Left ventricle myocardium superior (tissue), 1 donor: ENCODE results near the gene RIMS4. TPM values are rescaled to one million over a fixed set of nuclear protein-coding genes. Genes with fewer than 3 reads are reported as not detected.

ENCODE experiments used
- ATAC-seq: fragments of 200-7000 bp; cut with Tn5 transposase; one replicate; pipeline ENCODE4 v1.9.1; 2020; ENCODE audit warnings: mild to moderate bottlenecking, moderate library complexity
- DNase-seq: peaks from one replicate; pipeline ENCODE4 v3.0.0-alpha.2; 2020
- intact Hi-C: fragments of 100-400 bp; cut with micrococcal nuclease; formaldehyde crosslinking; loops from one replicate; pipeline ENCODE4 v1.11.0; 2022
- total RNA-seq: library from RNA; stranded (reverse); fragmentation: NEBNext Ultra II Directional; extraction: Animal tissue kit (Norgen Biotek cat#: 25700); gene quantifications from one replicate; pipeline ENCODE4 v1.2.1, GENCODE V29; 2021
- donor health status: DM: no; HTN: yes; CAD: no; lungs with severe emphysema.

Gene RIMS4
- total RNA-seq, 1 donor from 2014 or later: 0.12 TPM

GRCh38 chr20:44802702-44803101, 7.6 kb downstream of the RIMS4 start:
- intact Hi-C loops: no loop called here
- no peak for ATAC-seq
- DNase-seq: no peak

GRCh38 chr20:44800391-44801046, 9.8 kb downstream of the RIMS4 start:
- intact Hi-C loops: no loop called here
- ATAC-seq (no peak), DNase-seq (no peak)

- intact Hi-C loops: no loop called here
- no peak for ATAC-seq
- DNase-seq: no peak
Observed at GRCh38 chr20:44799691-44800090, 10.7 kb downstream of the RIMS4 start.

- ATAC-seq (no peak), DNase-seq (no peak)
- intact Hi-C loops: no loop called here
Observed at GRCh38 chr20:44796758-44797457, 13.4 kb downstream of the RIMS4 start.

GRCh38 chr20:44796311-44796710, 14.0 kb downstream of the RIMS4 start:
- no peak for ATAC-seq
- no peak for DNase-seq
- intact Hi-C loops: no loop called here

GRCh38 chr20:44795836-44796235, 14.5 kb downstream of the RIMS4 start:
- intact Hi-C loops: no loop called here
- no peak for DNase-seq
- ATAC-seq: no peak

GRCh38 chr20:44792796-44793195, 17.6 kb downstream of the RIMS4 start:
- DNase-seq (no peak), ATAC-seq (no peak)
- intact Hi-C loops: no loop called here

GRCh38 chr20:44790638-44791393, 19.5 kb downstream of the RIMS4 start:
- intact Hi-C loops: no loop called here
- no peak for DNase-seq
- ATAC-seq: peak; percentile 29

GRCh38 chr20:44788706-44789456, 21.5 kb downstream of the RIMS4 start:
- ATAC-seq: no peak
- intact Hi-C loops: no loop called here
- DNase-seq: no peak

GRCh38 chr20:44787299-44787698, 23.0 kb downstream of the RIMS4 start:
- ATAC-seq: no peak
- intact Hi-C loops: no loop called here
- no peak for DNase-seq

- intact Hi-C loops: no loop called here
- no peak for ATAC-seq
- DNase-seq: no peak
Observed at GRCh38 chr20:44785768-44786167, 24.6 kb downstream of the RIMS4 start.

- intact Hi-C loops: no loop called here
- no peak for ATAC-seq
- DNase-seq: no peak
Observed at GRCh38 chr20:44784688-44785087, 25.7 kb downstream of the RIMS4 start.

GRCh38 chr20:44781791-44782190, 28.6 kb downstream of the RIMS4 start:
- intact Hi-C loops: no loop called here
- no peak for DNase-seq
- no peak for ATAC-seq

GRCh38 chr20:44781118-44781517, 29.2 kb downstream of the RIMS4 start:
- no peak for DNase-seq
- intact Hi-C loops: no loop called here
- no peak for ATAC-seq

- intact Hi-C loops: no loop called here
- ATAC-seq (peak; percentile 36), DNase-seq (peak; percentile 53)
Observed at GRCh38 chr20:44780226-44780625, 30.1 kb downstream of the RIMS4 start.

- DNase-seq: no peak
Observed at GRCh38 chr20:44776980-44777379, 33.4 kb downstream of the RIMS4 start.

GRCh38 chr20:44773070-44773829, 37.1 kb downstream of the RIMS4 start:
- intact Hi-C loops: no loop called here
- DNase-seq (no peak), ATAC-seq (no peak)

More at GRCh38 chr20:44776980-44777379, 33.4 kb downstream of the RIMS4 start:
- ATAC-seq: no peak
- intact Hi-C loops: no loop called here

GRCh38 chr20:44772636-44773035, 37.7 kb downstream of the RIMS4 start:
- intact Hi-C loops: no loop called here
- DNase-seq (no peak), ATAC-seq (no peak)

GRCh38 chr20:44771172-44771535, 39.2 kb downstream of the RIMS4 start:
- ATAC-seq (no peak), DNase-seq (no peak)
- intact Hi-C loops: no loop called here
